Activated B cell treated with CpG ODN at 0.5 μM for 24 hours (primary cell): ENCODE data around the gene FRZB. TPM values are rescaled to one million over a fixed set of nuclear protein-coding genes. Genes with fewer than 3 reads are reported as not detected.
"Not testable (repeated sequence)": the region's sequence is repeated elsewhere in the genome, so short reads cannot be mapped to it uniquely, and the experiment has no call there.

ENCODE experiments used
- ATAC-seq: fragments of 200-7000 bp; cut with Tn5 transposase; one replicate; pipeline ENCODE4 v1.10.0; 2021; ENCODE audit warnings: low read depth, mild to moderate bottlenecking, moderate library complexity
- CTCF ChIA-PET: fragments of 350-600 bp; sonication (Branson Sonifier 250); formaldehyde crosslinking; loops from one replicate; lab custom pipeline; 2021; ENCODE audit warnings: antibody characterized with exemption; lab: Charles Lee
- POLR2A ChIA-PET: fragments of 350-600 bp; sonication (Branson Sonifier 250); formaldehyde crosslinking; loops from one replicate; lab custom pipeline; 2021; ENCODE audit warnings: antibody characterized with exemption; lab: Charles Lee
- DNase-seq: peaks from one replicate; pipeline ENCODE4 v3.0.0; 2022
- H3K27ac Mint-ChIP-seq: one replicate; pipeline ENCODE4 v1.8.0; 2020; ENCODE audit warnings: mixed read lengths
- H3K27me3 Mint-ChIP-seq: one replicate; pipeline ENCODE4 v1.8.0; 2021; ENCODE audit warnings: mixed read lengths
- H3K36me3 Mint-ChIP-seq: one replicate; pipeline ENCODE4 v1.8.0; 2021; ENCODE audit warnings: low read depth, mixed read lengths
- H3K4me1 Mint-ChIP-seq: one replicate; pipeline ENCODE4 v1.8.0; 2021; ENCODE audit warnings: mixed read lengths
- H3K4me3 Mint-ChIP-seq: one replicate; pipeline ENCODE4 v1.8.0; 2020; ENCODE audit warnings: mild to moderate bottlenecking, mixed read lengths
- H3K9me3 Mint-ChIP-seq: one replicate; pipeline ENCODE4 v1.8.0; 2020; ENCODE audit warnings: mixed read lengths
- intact Hi-C: fragments of 100-400 bp; cut with micrococcal nuclease; formaldehyde crosslinking; loops from one replicate; pipeline ENCODE4 v1.15.1; 2024
- total RNA-seq: library from RNA; stranded (reverse); gene quantifications from 2 replicates; pipeline ENCODE4 v1.2.3, GENCODE V29; 2022
- TF ChIP-seq, protein P1 (sequence below): fragments of 200-600 bp; IDR thresholded peaks from one replicate; pipeline ENCODE4 v1.8.0; 2022; ENCODE audit warnings: antibody characterized with exemption, mild to moderate bottlenecking

FRZB gene
- total RNA-seq, 1 donor from 2014 or later, result not detected

DNA sequence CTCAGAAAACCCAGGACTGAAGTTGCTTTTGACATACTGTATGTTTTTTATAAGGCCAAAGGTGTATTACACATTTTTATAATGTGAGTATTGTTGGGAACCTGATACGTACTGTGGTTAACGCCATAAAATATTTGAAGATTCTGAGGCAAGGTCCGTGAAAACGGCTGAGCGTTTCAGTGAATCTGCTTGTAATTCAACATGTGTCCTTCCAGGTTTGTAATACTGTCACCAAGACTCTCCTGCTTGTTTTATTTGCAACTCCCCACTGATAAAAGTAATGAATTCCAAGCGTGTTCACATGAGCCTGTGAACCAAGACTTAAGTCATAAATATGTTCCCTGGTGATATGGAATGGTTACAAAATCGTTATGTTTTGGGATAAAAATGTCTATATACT lies 23.9 kb upstream of the FRZB start:
- TF ChIP-seq, protein P1, sequence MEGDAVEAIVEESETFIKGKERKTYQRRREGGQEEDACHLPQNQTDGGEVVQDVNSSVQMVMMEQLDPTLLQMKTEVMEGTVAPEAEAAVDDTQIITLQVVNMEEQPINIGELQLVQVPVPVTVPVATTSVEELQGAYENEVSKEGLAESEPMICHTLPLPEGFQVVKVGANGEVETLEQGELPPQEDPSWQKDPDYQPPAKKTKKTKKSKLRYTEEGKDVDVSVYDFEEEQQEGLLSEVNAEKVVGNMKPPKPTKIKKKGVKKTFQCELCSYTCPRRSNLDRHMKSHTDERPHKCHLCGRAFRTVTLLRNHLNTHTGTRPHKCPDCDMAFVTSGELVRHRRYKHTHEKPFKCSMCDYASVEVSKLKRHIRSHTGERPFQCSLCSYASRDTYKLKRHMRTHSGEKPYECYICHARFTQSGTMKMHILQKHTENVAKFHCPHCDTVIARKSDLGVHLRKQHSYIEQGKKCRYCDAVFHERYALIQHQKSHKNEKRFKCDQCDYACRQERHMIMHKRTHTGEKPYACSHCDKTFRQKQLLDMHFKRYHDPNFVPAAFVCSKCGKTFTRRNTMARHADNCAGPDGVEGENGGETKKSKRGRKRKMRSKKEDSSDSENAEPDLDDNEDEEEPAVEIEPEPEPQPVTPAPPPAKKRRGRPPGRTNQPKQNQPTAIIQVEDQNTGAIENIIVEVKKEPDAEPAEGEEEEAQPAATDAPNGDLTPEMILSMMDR, result no peak
- DNase-seq, result no peak
- no peak for ATAC-seq
- no peaks in the 10 kb centered on the region for H3K27me3 Mint-ChIP-seq
- CTCF ChIA-PET, result no interaction called here
- no peak overlapping the region for H3K4me3 Mint-ChIP-seq
- POLR2A ChIA-PET, result no interaction called here
- intact Hi-C loops, result no loop called here
- H3K27ac Mint-ChIP-seq, result no peak overlapping the region
- no peaks in the 10 kb centered on the region for H3K4me1 Mint-ChIP-seq
- H3K9me3 Mint-ChIP-seq, result no peaks in the 10 kb centered on the region
- no peaks in the 10 kb centered on the region for H3K36me3 Mint-ChIP-seq

DNA sequence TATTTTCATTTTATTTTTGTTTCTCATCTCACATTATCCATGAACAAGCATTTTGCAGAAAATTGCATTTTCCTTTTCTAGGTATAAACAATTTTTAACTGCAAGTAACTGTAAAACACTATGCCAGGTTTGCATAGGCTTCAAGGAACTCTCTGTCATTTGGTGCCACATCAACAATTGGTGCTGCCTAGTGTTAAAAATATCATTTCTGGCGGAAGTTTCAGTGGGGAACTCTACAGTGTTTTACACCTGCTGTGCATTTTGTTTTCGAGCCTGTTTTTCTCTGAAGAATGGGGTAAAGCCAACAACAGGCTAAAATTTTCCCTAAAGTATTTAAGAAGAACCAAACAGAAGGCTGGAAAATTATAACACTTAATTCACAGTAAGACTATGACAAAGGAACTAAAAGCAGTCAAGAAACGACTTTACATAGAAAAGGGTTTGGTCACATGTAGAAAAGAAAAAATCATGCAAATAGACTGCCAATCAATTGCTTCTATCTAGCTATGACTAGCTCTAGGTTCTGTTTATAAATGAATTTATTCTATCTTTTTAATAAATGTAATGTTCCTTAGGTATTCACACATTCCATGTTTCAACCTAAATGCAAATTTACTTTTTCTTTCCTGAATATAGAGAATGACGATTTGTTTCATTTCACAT lies 21.4 kb upstream of the FRZB start:
- TF ChIP-seq, protein P1, result no peak
- CTCF ChIA-PET, result no interaction called here
- H3K4me3 Mint-ChIP-seq, result no peak overlapping the region
- no peaks in the 10 kb centered on the region for H3K9me3 Mint-ChIP-seq
- H3K36me3 Mint-ChIP-seq, result no peaks in the 10 kb centered on the region
- H3K4me1 Mint-ChIP-seq, result no peaks in the 10 kb centered on the region
- POLR2A ChIA-PET, result no interaction called here
- no peak for ATAC-seq
- H3K27me3 Mint-ChIP-seq, result no peaks in the 10 kb centered on the region
- no peak for DNase-seq
- intact Hi-C loops, result no loop called here
- no peak overlapping the region for H3K27ac Mint-ChIP-seq

DNA sequence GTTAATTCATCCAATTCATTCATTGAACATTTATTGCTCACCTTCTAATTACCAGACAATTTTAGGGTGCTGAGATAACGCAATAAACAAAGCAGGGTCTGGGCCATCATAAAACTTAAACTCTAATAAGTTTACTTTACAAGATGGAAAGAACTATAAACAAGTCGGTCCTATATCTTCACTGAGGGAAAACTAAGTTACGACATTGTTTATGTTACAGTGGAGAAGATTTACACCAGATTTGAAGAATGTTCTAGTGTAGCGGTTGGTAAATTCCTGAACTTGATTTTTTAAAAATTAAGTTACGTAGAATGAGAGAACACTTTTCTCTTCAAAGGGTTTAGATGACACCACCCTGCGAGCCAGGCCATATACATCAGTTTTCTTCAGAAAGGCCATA lies 20.7 kb upstream of the FRZB start:
- H3K4me3 Mint-ChIP-seq, result no peak overlapping the region
- H3K27me3 Mint-ChIP-seq, result no peaks in the 10 kb centered on the region
- TF ChIP-seq, protein P1, result no peak
- no peaks in the 10 kb centered on the region for H3K36me3 Mint-ChIP-seq
- no peaks in the 10 kb centered on the region for H3K9me3 Mint-ChIP-seq
- no peaks in the 10 kb centered on the region for H3K4me1 Mint-ChIP-seq
- H3K27ac Mint-ChIP-seq, result no peak overlapping the region
- ChIA-PET CTCF (no interaction called here), POLR2A (no interaction called here)
- DNase-seq, result no peak
- no peak for ATAC-seq
- intact Hi-C loops, result no loop called here

DNA sequence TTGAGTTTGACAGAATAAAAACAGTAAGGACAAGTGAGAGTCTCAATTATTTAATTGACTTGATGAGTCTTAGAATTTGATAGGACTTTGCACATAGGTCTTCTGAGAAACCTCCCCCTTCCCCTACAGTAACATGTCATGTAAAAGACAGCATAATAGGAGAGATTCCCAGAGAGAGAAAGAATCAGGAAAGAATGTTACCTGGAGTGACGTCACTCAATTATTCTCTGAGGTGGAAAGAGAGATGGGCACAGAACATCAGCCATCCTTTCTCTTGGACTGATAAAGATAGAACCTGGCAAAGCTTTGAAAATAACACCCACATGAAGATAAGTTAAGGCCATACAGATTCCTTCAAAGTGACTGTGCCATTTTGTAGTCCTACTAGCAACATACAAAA lies 19.3 kb upstream of the FRZB start:
- CTCF ChIA-PET, result no interaction called here
- TF ChIP-seq, protein P1, result no peak

DNA sequence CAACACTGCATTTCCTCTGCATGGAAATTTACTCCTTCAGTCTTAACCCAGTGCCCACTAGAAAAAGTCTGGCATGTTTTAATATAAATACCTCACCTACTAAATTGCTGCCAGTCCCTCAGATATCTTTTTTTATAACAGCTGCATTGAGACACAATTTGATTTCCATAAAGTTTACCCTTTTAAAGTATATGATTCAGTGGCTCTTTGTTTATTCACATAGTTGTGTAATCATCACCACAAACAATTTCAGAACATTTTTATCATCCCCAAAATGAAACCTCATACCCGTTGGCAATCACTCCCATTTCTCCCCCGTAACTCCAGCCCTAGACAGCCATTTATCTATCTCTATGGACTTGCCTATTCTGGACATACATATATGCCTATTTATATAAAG lies 17.0 kb upstream of the FRZB start:
- POLR2A ChIA-PET, result no interaction called here
- intact Hi-C loops, result no loop called here
- Mint-ChIP-seq H3K36me3 (no peaks in the 10 kb centered on the region), H3K4me3 (no peak overlapping the region), H3K27ac (no peak overlapping the region), H3K4me1 (no peaks in the 10 kb centered on the region), H3K27me3 (no peaks in the 10 kb centered on the region), H3K9me3 (peaks cover 9% of the 10 kb centered on the region)
- DNase-seq, result no peak
- TF ChIP-seq, protein P1, result no peak
- CTCF ChIA-PET, result no interaction called here
- ATAC-seq, result no peak

More for the DNA sequence above, 19.3 kb upstream of the FRZB start:
- Mint-ChIP-seq H3K27ac (no peak overlapping the region), H3K36me3 (no peaks in the 10 kb centered on the region), H3K27me3 (no peaks in the 10 kb centered on the region), H3K4me1 (no peaks in the 10 kb centered on the region), H3K9me3 (no peaks in the 10 kb centered on the region), H3K4me3 (no peak overlapping the region)
- POLR2A ChIA-PET, result no interaction called here
- no peak for ATAC-seq
- intact Hi-C loops, result no loop called here
- DNase-seq, result no peak

DNA sequence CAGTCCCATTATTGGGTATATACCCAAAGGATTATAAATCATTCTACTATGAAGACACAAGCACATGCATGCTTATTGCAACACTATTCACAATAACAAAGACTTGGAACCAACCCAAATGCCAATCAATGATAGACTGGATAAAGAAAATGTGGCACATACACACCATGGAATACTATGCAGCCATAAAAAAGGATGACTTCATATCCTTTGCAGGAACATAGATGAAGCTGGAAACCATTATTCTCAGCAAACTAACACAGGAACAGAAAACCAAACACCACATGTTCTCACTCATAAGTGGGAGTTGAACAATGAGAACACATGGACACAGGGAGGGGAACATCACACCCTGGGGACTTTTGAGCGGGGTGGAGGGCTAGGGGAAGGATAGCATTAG lies 13.7 kb upstream of the FRZB start:
- H3K36me3 Mint-ChIP-seq, intact Hi-C loops, ATAC-seq, H3K4me3 Mint-ChIP-seq, CTCF ChIA-PET, H3K27me3 Mint-ChIP-seq, H3K27ac Mint-ChIP-seq, POLR2A ChIA-PET, H3K4me1 Mint-ChIP-seq, DNase-seq: not testable (repeated sequence)
- peaks cover 14% of the 10 kb centered on the region for H3K9me3 Mint-ChIP-seq

DNA sequence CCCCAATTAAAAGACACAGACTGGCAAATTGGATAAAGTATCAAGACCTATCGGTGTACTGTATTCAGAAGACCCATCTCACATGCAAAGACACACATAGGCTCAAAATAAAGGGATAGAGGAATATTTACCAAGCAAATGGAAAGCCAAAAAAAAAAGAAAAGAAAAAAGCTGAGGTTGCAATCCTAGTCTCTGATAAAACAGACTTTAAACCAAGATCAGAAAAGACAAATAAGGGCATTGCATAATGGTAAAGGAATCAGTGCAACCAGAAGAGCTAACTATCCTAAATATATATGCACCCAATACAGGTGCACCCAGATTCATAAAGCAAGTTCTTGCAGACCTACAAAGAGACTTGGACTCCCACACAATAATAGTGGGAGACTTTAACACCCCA lies 10.2 kb upstream of the FRZB start:
- H3K27ac Mint-ChIP-seq, ATAC-seq, H3K36me3 Mint-ChIP-seq, H3K4me1 Mint-ChIP-seq, intact Hi-C loops, H3K27me3 Mint-ChIP-seq, POLR2A ChIA-PET, H3K4me3 Mint-ChIP-seq, CTCF ChIA-PET, DNase-seq: not testable (repeated sequence)
- H3K9me3 Mint-ChIP-seq, result peaks cover 17% of the 10 kb centered on the region
